RWPE1 (cell line): ENCODE results near the gene ALG5.

Source experiments
- CTCF ChIA-PET: fragments of 350-600 bp; sonication (Branson Sonifier 250); formaldehyde crosslinking; extraction: SDS; loops from one replicate; lab custom pipeline; 2021; lab: Yijun Ruan, JAX
- POLR2A ChIA-PET: fragments of 400-600 bp; formaldehyde crosslinking; extraction: SDS; loops from one replicate; lab custom pipeline; 2020; ENCODE audit warnings: antibody characterized with exemption; ENCODE audit not compliant: low non-redundant PET; lab: Yijun Ruan, JAX
- DNase-seq: peaks from one replicate; pipeline ENCODE4 v3.0.0; 2012; ENCODE audit warnings: low spot score
- H3K27ac ChIP-seq: fragments of 450-650 bp; 2 replicates; pipeline ENCODE4 v1.5.1; 2017
- CTCF ChIP-seq: fragments of 450-650 bp; conservative IDR thresholded peaks from 2 replicates; pipeline ENCODE4 v1.5.1; 2017; ENCODE audit warnings: low read depth, mild to moderate bottlenecking

Gene ALG5

GRCh38 chr13:36915896-36916640, 83.1 kb downstream of the ALG5 start:
- H3K27ac ChIP-seq, result no peak overlapping the region
- TF ChIP-seq CTCF, result no peak
- DNase-seq, result no peak
- ChIA-PET CTCF (no interaction called here), POLR2A (no interaction called here)

GRCh38 chr13:36915106-36915505, 84.0 kb downstream of the ALG5 start:
- DNase-seq, result no peak
- CTCF ChIA-PET, result no interaction called here
- no peak overlapping the region for H3K27ac ChIP-seq
- no peak for TF ChIP-seq CTCF
- POLR2A ChIA-PET, result no interaction called here

- no peak for DNase-seq
- no peak for TF ChIP-seq CTCF
- CTCF ChIA-PET, result no interaction called here
- POLR2A ChIA-PET, result no interaction called here
- H3K27ac ChIP-seq, result no peak overlapping the region
Measured at GRCh38 chr13:36914648-36915047, 84.5 kb downstream of the ALG5 start.

- H3K27ac ChIP-seq, result no peak overlapping the region
- CTCF ChIA-PET, result no interaction called here
Measured at GRCh38 chr13:36913463-36913862, 85.7 kb downstream of the ALG5 start.

GRCh38 chr13:36912973-36913372, 86.2 kb downstream of the ALG5 start:
- H3K27ac ChIP-seq, result no peak overlapping the region
- DNase-seq, result no peak
- ChIA-PET CTCF (no interaction called here), POLR2A (no interaction called here)
- no peak for TF ChIP-seq CTCF

More at GRCh38 chr13:36913463-36913862, 85.7 kb downstream of the ALG5 start:
- TF ChIP-seq CTCF, result no peak
- no peak for DNase-seq
- POLR2A ChIA-PET, result no interaction called here

- CTCF ChIA-PET, result no interaction called here
- no peak overlapping the region for H3K27ac ChIP-seq
- TF ChIP-seq CTCF, result no peak
- POLR2A ChIA-PET, result no interaction called here
- no peak for DNase-seq
Measured at GRCh38 chr13:36912369-36912768, 86.8 kb downstream of the ALG5 start.
